ENCODE measurements around the gene OAF.
"Not testable (repeated sequence)": the region's sequence is repeated elsewhere in the genome, so short reads cannot be mapped to it uniquely, and the experiment has no call there.

OAF gene

GRCh38 chr11:120210626-120211521 lies at the start of gene OAF:
Gene OAF (plus strand): TSS chr11:120211032. CDS start chr11:120211280, 248 bp downstream.
- DNase-seq (ENCODE audit: low read depth, low spot score) = peak; percentile 93

- no peak for DNase-seq (ENCODE audit: low read depth, low spot score)
Observed at GRCh38 chr11:120167659-120168058, 43.2 kb upstream of the OAF start.

GRCh38 chr11:120168108-120168959 lies 42.5 kb upstream of the OAF start:
- no peak for DNase-seq (ENCODE audit: low read depth, low spot score)

GRCh38 chr11:120168960-120169681 lies 41.7 kb upstream of the OAF start:
- peak; percentile 92 for DNase-seq (ENCODE audit: low read depth, low spot score)

- DNase-seq (ENCODE audit: low read depth, low spot score) = no peak
Observed at GRCh38 chr11:120169981-120170698, 40.7 kb upstream of the OAF start.

- no peak for DNase-seq (ENCODE audit: low read depth, low spot score)
Observed at GRCh38 chr11:120170741-120171261, 40.0 kb upstream of the OAF start.

GRCh38 chr11:120172054-120172911 lies 38.5 kb upstream of the OAF start:
- DNase-seq (ENCODE audit: low read depth, low spot score) = peak; percentile 85

- no peak for DNase-seq (ENCODE audit: low read depth, low spot score)
Observed at GRCh38 chr11:120173019-120173705, 37.7 kb upstream of the OAF start.

GRCh38 chr11:120173807-120174206 lies 37.0 kb upstream of the OAF start:
- no peak for DNase-seq (ENCODE audit: low read depth, low spot score)

- no peak for DNase-seq (ENCODE audit: low read depth, low spot score)
Observed at GRCh38 chr11:120174866-120175265, 36.0 kb upstream of the OAF start.

- DNase-seq (ENCODE audit: low read depth, low spot score) = peak; percentile 1
Observed at GRCh38 chr11:120178561-120179056, 32.2 kb upstream of the OAF start.

GRCh38 chr11:120179057-120179672 lies 31.7 kb upstream of the OAF start:
- peak; percentile 1 for DNase-seq (ENCODE audit: low read depth, low spot score)

- DNase-seq (ENCODE audit: low read depth, low spot score) = not testable (repeated sequence)
Observed at GRCh38 chr11:120180063-120180462, 30.8 kb upstream of the OAF start.

GRCh38 chr11:120180551-120181232 lies 30.1 kb upstream of the OAF start:
- DNase-seq (ENCODE audit: low read depth, low spot score) = peak; percentile 57

- no peak for DNase-seq (ENCODE audit: low read depth, low spot score)
Observed at GRCh38 chr11:120181376-120181975, 29.4 kb upstream of the OAF start.

GRCh38 chr11:120182372-120182771 lies 28.5 kb upstream of the OAF start:
- no peak for DNase-seq (ENCODE audit: low read depth, low spot score)

- DNase-seq (ENCODE audit: low read depth, low spot score) = peak; percentile 55
Observed at GRCh38 chr11:120182790-120183491, 27.9 kb upstream of the OAF start.
